ENCODE data around the gene GTF3C1. TPM values are rescaled to one million over a fixed set of nuclear protein-coding genes. Genes with fewer than 3 reads are reported as not detected.

The GTF3C1 gene
- polyA plus RNA-seq, 1 donor: 41.4 TPM

DNA sequence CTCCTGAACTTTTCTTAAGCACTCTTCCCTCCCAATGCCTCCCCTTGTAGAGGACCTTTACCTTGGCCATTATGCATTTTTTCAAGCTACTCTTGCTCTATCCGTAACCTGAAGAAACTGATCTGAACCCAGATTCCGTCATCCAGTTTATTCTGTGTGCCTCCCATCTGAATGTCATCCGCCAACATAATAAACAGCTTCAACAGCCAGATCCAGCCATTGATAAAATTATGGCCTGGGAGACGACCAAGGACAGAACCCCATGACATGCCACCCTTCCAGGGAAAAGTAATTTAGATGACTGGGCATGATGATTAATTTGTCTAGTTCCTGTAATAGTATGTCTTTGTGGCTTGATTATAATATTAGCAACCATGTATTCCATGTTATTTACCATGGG, 42.1 kb upstream of the GTF3C1 start:
- DNase-seq: no peak
- H3K9me3 ChIP-seq (ENCODE audit: control insufficient read depth, low read depth, low read length): no peaks in the 10 kb centered on the region
- no peaks in the 10 kb centered on the region for H3K27me3 ChIP-seq (ENCODE audit: control insufficient read depth, insufficient read depth, low read length)
- no peak overlapping the region for H3K27ac ChIP-seq (ENCODE audit: low read length)
- no peaks in the 10 kb centered on the region for H3K4me1 ChIP-seq (ENCODE audit: control insufficient read depth, insufficient read depth, low read length)
- no peaks in the 10 kb centered on the region for H3K36me3 ChIP-seq (ENCODE audit: control insufficient read depth, insufficient read depth, low read length)
- no peak overlapping the region for H3K4me3 ChIP-seq (ENCODE audit: low read length)
- WGBS (ENCODE audit: insufficient coverage, low lambda C conversion rate): no CpG with 5 or more reads among the region's 4 CpGs

DNA sequence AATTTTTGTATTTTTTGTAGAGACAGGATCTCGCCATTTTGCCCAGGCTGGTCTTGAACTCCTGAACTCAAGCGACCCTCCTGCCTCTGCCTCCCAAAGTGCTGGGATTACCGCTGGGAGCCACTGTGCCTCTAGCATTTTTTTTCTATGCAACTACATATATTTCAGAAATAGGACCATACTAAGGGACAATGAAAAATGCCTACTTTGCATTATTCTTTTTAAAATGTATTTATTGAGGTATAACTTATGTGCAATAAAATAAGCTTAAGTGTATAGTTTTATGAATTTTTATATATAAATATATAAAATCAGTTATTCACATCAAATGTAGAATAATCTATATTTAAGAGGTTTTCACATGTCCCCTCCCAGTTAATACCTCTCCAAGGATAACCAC, 38.3 kb upstream of the GTF3C1 start:
- no CpG with 5 or more reads among the region's 3 CpGs for WGBS (ENCODE audit: insufficient coverage, low lambda C conversion rate)
- Histone ChIP-seq H3K27ac (ENCODE audit: low read length) (no peak overlapping the region), H3K4me3 (ENCODE audit: low read length) (no peak overlapping the region), H3K27me3 (ENCODE audit: control insufficient read depth, insufficient read depth, low read length) (no peaks in the 10 kb centered on the region), H3K9me3 (ENCODE audit: control insufficient read depth, low read depth, low read length) (no peaks in the 10 kb centered on the region), H3K36me3 (ENCODE audit: control insufficient read depth, insufficient read depth, low read length) (peaks cover 8% of the 10 kb centered on the region), H3K4me1 (ENCODE audit: control insufficient read depth, insufficient read depth, low read length) (no peaks in the 10 kb centered on the region)
- DNase-seq: no peak

DNA sequence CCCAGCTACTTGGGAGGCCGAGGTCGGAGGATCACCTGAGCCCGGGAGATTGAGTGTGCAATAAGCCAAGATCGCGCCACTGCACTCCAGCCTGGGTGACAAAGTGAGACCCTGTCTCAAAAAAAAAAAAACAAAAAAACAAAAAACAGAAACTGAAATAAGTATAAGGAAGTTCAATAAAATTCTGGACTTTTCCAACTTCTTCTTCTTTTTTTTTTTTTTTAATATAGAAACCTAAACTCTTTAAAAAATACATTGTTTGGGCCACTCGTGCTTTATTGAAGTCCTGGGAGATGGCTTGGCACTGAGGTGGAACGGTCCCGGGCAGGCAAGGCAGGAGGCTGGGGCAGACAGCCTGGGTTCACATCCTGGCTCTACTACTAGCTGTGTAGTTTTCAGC, 37.0 kb upstream of the GTF3C1 start:
- Histone ChIP-seq H3K4me1 (ENCODE audit: control insufficient read depth, insufficient read depth, low read length) (no peaks in the 10 kb centered on the region), H3K27ac (ENCODE audit: low read length) (no peak overlapping the region), H3K4me3 (ENCODE audit: low read length) (no peak overlapping the region), H3K27me3 (ENCODE audit: control insufficient read depth, insufficient read depth, low read length) (no peaks in the 10 kb centered on the region), H3K36me3 (ENCODE audit: control insufficient read depth, insufficient read depth, low read length) (peaks cover 8% of the 10 kb centered on the region), H3K9me3 (ENCODE audit: control insufficient read depth, low read depth, low read length) (no peaks in the 10 kb centered on the region)
- DNase-seq: no peak
- WGBS (ENCODE audit: insufficient coverage, low lambda C conversion rate): 100% methylated on average over 2 of the region's 8 CpGs

DNA sequence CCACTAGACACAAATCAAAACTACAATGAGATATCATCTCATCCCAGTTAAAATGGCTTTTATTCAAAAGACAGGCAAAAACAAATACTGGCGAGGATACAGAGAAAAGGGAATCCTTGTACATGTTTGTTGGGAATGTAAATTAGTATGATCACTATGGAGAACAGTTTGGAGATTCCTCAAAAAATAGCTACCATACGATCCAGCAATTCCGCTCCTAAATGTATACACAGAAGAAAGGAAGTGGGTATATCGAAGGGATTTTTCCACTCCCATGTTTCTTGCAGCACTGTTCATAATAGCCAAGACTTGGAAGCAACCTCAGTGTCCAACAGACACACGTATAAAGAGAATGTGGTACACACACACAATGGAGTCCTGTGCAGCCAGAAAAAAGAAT, 35.5 kb upstream of the GTF3C1 start:
- no peaks in the 10 kb centered on the region for H3K9me3 ChIP-seq (ENCODE audit: control insufficient read depth, low read depth, low read length)
- DNase-seq: no peak
- WGBS (ENCODE audit: insufficient coverage, low lambda C conversion rate): no CpG with 5 or more reads among the region's 5 CpGs

DNA sequence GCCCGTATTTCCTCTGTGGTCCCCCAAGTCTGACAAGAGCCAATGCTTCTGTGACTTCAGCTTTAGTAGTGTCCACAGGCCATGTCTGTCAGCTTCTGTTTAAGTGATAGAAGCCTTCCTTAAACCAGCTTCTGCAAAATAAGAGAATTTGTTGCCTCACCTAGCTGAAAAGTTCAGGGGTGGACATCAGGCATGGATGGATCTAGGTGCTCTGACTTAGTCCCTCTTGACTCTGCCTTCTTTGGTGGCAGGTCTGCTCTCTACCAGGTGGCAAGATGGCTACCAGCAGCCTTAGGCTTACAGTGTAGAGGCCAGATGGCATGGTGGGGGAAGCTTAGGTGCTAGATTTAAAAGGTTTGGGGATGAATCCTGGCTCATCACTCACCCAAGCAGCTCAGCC, 33.9 kb upstream of the GTF3C1 start:
- Histone ChIP-seq H3K4me3 (ENCODE audit: low read length) (no peak overlapping the region), H3K27ac (ENCODE audit: low read length) (no peak overlapping the region), H3K36me3 (ENCODE audit: control insufficient read depth, insufficient read depth, low read length) (peaks cover 12% of the 10 kb centered on the region), H3K9me3 (ENCODE audit: control insufficient read depth, low read depth, low read length) (no peaks in the 10 kb centered on the region), H3K4me1 (ENCODE audit: control insufficient read depth, insufficient read depth, low read length) (no peaks in the 10 kb centered on the region), H3K27me3 (ENCODE audit: control insufficient read depth, insufficient read depth, low read length) (no peaks in the 10 kb centered on the region)
- DNase-seq: no peak
- WGBS (ENCODE audit: insufficient coverage, low lambda C conversion rate): no CpG with 5 or more reads among the region's 1 CpG

More for the DNA sequence above, 35.5 kb upstream of the GTF3C1 start:
- Histone ChIP-seq H3K4me1 (ENCODE audit: control insufficient read depth, insufficient read depth, low read length) (no peaks in the 10 kb centered on the region), H3K27me3 (ENCODE audit: control insufficient read depth, insufficient read depth, low read length) (no peaks in the 10 kb centered on the region), H3K27ac (ENCODE audit: low read length) (no peak overlapping the region), H3K4me3 (ENCODE audit: low read length) (no peak overlapping the region), H3K36me3 (ENCODE audit: control insufficient read depth, insufficient read depth, low read length) (peaks cover 11% of the 10 kb centered on the region)

DNA sequence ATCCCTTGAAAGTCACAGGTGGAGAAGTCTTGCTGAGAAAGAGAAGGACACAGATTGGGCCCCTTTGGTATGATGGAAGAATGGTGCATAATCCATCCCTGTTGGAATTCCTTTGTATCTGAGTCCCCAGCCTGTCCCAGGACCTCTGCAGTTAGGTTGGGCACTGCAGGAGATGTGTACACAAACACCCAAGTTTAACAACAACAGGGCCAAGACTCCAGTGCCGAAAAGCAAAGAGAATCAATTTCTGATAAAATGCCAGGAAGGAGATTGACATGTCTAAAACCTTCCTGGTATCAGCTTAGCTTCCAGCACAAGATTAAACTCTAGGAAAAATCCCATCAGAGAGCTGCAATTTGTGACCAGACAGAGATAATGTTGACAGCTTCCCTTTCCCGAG, 33.2 kb upstream of the GTF3C1 start:
- Histone ChIP-seq H3K4me3 (ENCODE audit: low read length) (no peak overlapping the region), H3K9me3 (ENCODE audit: control insufficient read depth, low read depth, low read length) (no peaks in the 10 kb centered on the region), H3K27ac (ENCODE audit: low read length) (no peak overlapping the region), H3K36me3 (ENCODE audit: control insufficient read depth, insufficient read depth, low read length) (peaks cover 12% of the 10 kb centered on the region), H3K27me3 (ENCODE audit: control insufficient read depth, insufficient read depth, low read length) (no peaks in the 10 kb centered on the region), H3K4me1 (ENCODE audit: control insufficient read depth, insufficient read depth, low read length) (no peaks in the 10 kb centered on the region)
- no CpG with 5 or more reads among the region's 2 CpGs for WGBS (ENCODE audit: insufficient coverage, low lambda C conversion rate)
- no peak for DNase-seq

DNA sequence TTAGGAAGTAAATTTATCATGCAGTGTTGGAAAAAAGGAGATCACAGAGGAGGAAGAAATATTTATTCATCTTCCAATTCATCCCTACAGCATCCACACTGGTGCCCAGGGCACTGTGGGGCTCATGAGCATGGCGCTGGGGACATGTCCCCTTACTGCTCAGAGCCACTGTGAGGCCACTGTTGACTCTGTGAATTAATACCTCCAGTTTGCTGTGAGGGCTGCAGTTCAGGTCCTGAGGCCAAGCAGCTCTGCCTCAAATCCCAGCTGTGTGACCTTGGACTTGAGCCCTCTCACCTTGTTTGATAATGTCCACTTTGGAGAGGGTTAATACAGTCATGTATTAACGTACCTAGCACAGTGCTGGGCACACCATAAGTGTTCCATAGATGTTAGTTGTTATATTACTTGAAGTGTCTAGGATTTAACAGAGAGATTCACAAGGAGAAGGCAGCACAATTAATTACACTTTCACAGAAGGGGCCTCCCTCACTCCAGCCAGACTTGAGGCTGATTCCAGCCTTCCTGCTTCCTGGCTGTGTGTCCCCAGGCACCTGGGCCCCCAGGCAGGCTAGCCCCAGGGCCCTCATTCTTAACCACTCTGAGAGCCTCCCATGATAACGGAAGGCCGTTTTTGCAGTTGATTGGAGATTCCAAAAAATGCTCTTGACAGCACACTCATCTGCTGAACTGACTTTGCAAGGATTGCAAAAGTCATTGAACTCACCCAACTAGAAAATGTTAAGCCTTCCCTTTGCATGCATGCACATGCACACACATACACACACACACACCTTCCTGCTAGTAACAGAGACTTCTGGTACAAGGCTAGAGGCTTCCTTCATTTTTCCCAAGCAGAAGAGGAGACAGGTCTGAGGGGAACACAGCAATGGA, 29.6 kb upstream of the GTF3C1 start:
- Histone ChIP-seq H3K27me3 (ENCODE audit: control insufficient read depth, insufficient read depth, low read length) (no peaks in the 10 kb centered on the region), H3K4me1 (ENCODE audit: control insufficient read depth, insufficient read depth, low read length) (no peaks in the 10 kb centered on the region), H3K9me3 (ENCODE audit: control insufficient read depth, low read depth, low read length) (no peaks in the 10 kb centered on the region), H3K27ac (ENCODE audit: low read length) (no peak overlapping the region), H3K36me3 (ENCODE audit: control insufficient read depth, insufficient read depth, low read length) (peaks cover 21% of the 10 kb centered on the region), H3K4me3 (ENCODE audit: low read length) (no peak overlapping the region)
- no peak for DNase-seq
- no CpG with 5 or more reads among the region's 4 CpGs for WGBS (ENCODE audit: insufficient coverage, low lambda C conversion rate)

DNA sequence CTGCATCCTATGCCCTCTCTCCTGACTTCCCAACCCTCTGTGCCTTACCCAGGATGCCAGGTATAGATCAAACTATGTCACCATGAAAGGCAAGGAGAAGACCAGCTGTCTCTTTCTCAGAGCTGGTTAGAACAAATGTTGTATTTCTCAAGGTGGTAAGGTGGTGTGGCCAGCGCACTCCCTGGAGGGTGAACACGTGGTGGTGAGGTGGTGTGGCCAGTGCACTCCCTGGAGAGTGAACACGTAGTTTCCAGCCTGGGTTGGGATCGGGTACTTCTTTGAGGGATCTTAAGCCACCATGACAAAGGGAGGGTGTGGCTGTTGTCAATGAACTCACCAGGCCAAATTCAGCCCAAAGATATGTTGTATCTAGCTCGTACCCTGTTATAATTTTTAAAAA, 27.0 kb upstream of the GTF3C1 start:
- H3K27ac ChIP-seq (ENCODE audit: low read length): no peak overlapping the region
- no peak overlapping the region for H3K4me3 ChIP-seq (ENCODE audit: low read length)
- H3K9me3 ChIP-seq (ENCODE audit: control insufficient read depth, low read depth, low read length): no peaks in the 10 kb centered on the region
- no peaks in the 10 kb centered on the region for H3K4me1 ChIP-seq (ENCODE audit: control insufficient read depth, insufficient read depth, low read length)
- peaks cover 16% of the 10 kb centered on the region for H3K36me3 ChIP-seq (ENCODE audit: control insufficient read depth, insufficient read depth, low read length)
- H3K27me3 ChIP-seq (ENCODE audit: control insufficient read depth, insufficient read depth, low read length): no peaks in the 10 kb centered on the region
- WGBS (ENCODE audit: insufficient coverage, low lambda C conversion rate): 100% methylated on average over 1 of the region's 5 CpGs
- DNase-seq: no peak

DNA sequence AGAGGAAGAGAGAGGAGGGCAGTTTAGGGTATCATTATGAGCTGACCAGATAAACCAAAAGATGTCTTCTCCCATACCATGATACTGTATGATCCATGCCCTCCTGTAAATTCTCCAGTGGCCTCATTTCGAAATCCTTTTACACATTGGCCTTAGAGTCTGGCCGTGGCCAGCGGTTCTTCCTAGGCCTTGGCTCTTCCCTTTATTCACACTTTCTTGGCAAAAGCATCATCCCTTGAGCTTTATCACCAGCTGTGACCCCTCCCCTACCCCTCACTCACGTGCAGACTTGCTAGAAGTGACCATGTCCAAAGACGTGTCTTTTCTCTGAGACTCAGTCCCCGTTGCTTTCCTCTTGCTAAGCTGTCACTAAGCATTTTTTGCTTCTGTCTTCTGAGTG, 23.0 kb upstream of the GTF3C1 start:
- no peak overlapping the region for H3K4me3 ChIP-seq (ENCODE audit: low read length)
- H3K36me3 ChIP-seq (ENCODE audit: control insufficient read depth, insufficient read depth, low read length): peaks cover 13% of the 10 kb centered on the region
- H3K4me1 ChIP-seq (ENCODE audit: control insufficient read depth, insufficient read depth, low read length): no peaks in the 10 kb centered on the region
- 94% methylated on average over 3 of the region's 6 CpGs for WGBS (ENCODE audit: insufficient coverage, low lambda C conversion rate)
- no peaks in the 10 kb centered on the region for H3K9me3 ChIP-seq (ENCODE audit: control insufficient read depth, low read depth, low read length)
- H3K27me3 ChIP-seq (ENCODE audit: control insufficient read depth, insufficient read depth, low read length): no peaks in the 10 kb centered on the region
- DNase-seq: no peak
- no peak overlapping the region for H3K27ac ChIP-seq (ENCODE audit: low read length)

DNA sequence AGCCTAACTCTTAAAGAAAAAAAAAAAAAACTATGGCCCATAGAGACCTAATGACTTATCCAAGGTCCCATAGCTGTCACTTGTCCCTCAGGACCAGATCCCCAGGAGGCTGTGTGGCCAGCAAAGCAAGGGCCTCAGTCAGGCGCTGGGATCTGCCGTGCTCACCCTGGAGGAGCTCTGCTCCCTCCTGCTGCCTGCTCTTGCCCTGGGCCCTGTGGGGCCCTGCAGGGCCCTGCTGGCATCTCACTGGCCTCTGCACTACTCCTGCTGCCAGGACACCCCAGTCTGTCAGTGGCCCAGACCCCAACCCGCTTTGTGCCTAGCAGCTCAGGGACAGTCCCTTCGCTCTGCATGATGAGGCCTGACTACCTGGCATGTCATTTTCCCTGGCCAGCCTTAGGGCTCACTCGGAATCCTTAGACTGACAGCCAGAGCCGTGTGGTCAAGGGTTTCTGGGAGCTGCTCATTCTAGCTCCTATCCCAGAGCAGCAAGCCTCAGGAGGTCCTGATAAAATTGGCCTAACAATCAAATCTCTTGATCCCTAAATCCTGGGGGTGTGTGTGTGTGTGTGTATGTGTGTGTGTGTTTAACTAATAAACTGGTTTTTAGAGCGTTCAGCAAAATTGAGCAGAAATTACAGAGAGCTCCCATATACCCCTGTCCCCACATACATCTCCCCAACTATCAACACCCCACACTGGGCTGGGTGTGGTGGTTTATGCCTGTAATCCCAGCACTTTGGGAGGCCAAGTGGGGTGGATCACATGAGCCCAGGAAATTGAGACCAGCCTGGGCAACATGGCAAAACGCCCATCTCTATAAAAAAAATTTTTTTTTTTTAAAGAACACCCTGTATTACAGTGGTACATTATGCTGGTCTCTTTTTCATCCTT, 22.0 kb upstream of the GTF3C1 start:
- Histone ChIP-seq H3K9me3 (ENCODE audit: control insufficient read depth, low read depth, low read length) (no peaks in the 10 kb centered on the region), H3K27me3 (ENCODE audit: control insufficient read depth, insufficient read depth, low read length) (no peaks in the 10 kb centered on the region), H3K4me3 (ENCODE audit: low read length) (no peak overlapping the region), H3K27ac (ENCODE audit: low read length) (no peak overlapping the region), H3K36me3 (ENCODE audit: control insufficient read depth, insufficient read depth, low read length) (peaks cover 11% of the 10 kb centered on the region), H3K4me1 (ENCODE audit: control insufficient read depth, insufficient read depth, low read length) (no peaks in the 10 kb centered on the region)
- WGBS (ENCODE audit: insufficient coverage, low lambda C conversion rate): no CpG with 5 or more reads among the region's 8 CpGs
- DNase-seq: no peak
